HG02840 (cell line): ENCODE measurements around the gene RUSC2.
"Not testable (repeated sequence)": the region's sequence is repeated elsewhere in the genome, so short reads cannot be mapped to it uniquely, and the experiment has no call there.

Experiments
- ATAC-seq: cut with Tn5 transposase; IDR thresholded peaks from one replicate; pipeline ENCODE4 v1.9.1; 2021; ENCODE audit warnings: mild to moderate bottlenecking, moderate library complexity, moderate number of reproducible peaks; ENCODE audit not compliant: unreplicated experiment, low FRiP score

RUSC2 gene

GRCh38 chr9:35521708-35522107, 31.8 kb downstream of the RUSC2 start:
- no peak for ATAC-seq

DNA sequence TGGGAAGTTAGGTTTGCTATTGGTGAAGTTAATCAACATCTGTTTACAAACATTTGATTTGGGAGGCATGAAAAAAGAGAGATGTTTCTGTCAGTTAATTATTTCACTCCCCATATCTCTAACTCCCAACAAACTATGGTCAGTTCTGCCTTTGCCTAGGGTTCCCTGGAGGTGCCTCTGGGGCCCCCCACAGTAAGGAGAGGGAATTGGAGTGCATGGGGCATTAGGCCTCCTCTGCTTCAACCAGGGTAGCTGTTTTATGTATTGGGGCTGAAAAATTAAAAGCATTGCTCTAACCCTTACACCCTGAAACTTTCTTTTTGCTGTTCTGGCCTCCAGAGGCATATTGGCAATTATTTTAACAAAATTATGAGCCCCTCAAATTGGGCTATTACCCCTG, 32.3 kb downstream of the RUSC2 start:
- no peak for ATAC-seq

DNA sequence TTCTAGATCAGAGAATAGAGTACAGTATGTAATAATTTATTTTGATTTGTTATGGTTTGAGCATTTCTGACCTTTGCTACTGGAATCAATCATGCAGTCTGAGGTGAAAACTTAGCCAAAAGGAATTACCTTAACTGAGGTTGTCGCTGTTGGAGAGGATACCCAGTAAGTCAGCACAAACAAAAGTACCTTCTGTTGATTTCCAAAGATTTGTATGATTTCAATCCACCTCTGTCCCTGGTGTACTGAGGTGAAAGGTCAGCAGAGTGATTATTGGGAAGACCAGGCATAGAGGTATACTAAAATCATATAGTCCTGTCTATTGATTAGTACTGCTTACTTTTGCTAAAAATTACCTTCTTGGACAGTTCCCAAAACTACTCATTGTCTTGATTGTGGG, 32.8 kb downstream of the RUSC2 start:
- ATAC-seq: no peak

GRCh38 chr9:35523556-35523955, 33.6 kb downstream of the RUSC2 start:
- not testable (repeated sequence) for ATAC-seq

- no peak for ATAC-seq
Measured at GRCh38 chr9:35526087-35526801, 36.3 kb downstream of the RUSC2 start.

DNA sequence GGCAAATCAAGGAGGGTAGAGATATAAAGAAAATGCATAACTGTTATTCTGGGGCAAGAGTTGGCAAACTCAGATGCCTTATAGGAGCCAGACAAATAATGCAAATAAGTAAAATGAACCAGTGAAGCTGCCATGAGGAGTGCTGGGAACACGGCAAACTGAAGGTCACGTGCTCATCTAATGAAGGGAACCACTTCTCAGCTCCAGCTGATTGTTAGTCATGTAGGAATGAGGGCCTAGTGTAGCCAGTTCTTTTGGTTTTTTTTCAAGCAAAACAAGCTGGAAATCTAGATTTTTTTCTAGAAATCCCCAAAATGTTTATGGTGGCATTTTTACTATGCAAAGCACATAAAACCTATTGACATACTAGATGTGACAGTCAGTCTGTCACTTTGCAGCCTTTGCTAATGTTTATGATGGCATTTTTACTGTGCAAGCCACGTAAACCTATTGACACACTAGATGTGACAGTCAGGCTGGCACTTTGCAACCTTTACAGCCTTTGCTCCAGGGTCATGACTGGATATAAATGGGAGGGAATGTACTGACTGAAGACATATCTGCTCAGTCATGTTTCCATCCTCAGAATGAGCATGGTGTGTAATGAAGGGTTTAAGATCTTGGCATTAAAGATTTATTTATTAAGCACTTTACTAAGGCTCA, 39.4 kb downstream of the RUSC2 start:
- no peak for ATAC-seq

DNA sequence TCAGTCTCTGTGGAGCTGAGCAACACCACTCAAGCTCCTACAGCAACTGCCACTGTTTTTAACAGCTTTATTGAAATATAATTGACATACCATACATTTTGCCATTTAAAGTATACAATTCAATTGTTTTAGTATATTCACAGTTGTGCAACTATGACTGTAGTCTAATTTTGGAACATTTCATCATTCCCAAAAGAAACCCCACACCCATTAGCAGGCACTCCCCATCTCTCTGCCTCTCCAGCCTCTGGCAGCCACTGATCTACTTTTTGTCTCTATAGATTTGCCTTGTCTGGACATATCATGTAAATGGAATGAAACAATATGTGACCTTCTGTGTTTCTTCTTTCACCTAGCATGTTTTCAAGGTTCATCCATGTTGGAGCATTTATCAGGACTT, 43.5 kb downstream of the RUSC2 start:
- no peak for ATAC-seq

DNA sequence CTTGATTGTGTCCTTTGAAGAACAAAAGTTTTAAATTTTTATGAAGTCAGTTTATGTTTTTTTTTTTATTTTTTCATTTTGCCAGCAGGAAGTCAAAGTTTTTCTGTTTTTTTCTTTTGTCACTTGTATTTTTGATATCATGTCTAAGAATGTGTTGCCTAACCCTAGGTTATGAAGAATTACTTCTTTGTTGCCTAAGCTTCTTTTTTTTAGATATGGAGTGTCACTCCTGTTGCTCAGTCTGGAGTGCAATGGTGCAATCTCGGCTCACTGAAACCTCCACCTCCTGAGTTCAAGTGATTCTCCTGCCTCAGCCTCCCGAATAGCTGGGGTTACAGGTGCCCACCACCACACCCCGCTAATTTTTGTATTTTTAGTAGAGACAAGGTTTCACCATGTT, 45.0 kb downstream of the RUSC2 start:
- ATAC-seq: not testable (repeated sequence)

DNA sequence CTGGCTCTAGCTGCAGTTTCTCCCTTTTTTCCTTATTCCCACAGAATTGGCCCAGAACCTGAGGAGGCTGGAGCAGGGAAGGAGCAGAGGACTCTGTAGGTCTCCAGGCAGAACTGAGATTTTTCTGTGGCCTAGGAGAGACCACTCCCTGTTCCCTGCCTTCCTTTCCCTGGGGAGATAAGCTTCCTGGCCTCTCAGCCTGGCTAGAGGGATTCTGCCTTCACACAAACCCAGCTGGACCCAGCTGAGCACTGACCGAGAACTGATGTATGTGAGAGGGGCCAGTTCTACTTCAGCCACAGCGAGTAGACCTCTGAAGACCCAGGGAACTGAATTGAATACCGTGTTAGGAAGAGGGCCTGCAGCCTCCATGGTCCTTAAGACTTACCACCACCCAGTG, 48.0 kb downstream of the RUSC2 start:
- ATAC-seq: no peak

GRCh38 chr9:35538361-35539234, 48.7 kb downstream of the RUSC2 start:
- no peak for ATAC-seq
